OCI-LY1 (cell line): ENCODE results near the gene SPATA9.

ENCODE experiments used
- H2AFZ ChIP-seq: fragments of 200-600 bp; sonication (generic), shearing (Covaris generic); 2 replicates; pipeline ENCODE4 v1.6.0; 2014; ENCODE audit warnings: antibody characterized with exemption, mild to moderate bottlenecking, low read length
- H3F3A ChIP-seq: fragments of 200-600 bp; sonication (generic), shearing (Covaris generic); 2 replicates; pipeline ENCODE4 v1.6.0; 2014; ENCODE audit warnings: mild to moderate bottlenecking, antibody characterized with exemption, low read length, moderate library complexity; ENCODE audit not compliant: insufficient read depth
- H3K27ac ChIP-seq: fragments of 200-600 bp; sonication (generic); 2 replicates; pipeline ENCODE4 v1.5.1; 2014; ENCODE audit warnings: low read length, mixed run types, mild to moderate bottlenecking, low read depth; ENCODE audit not compliant: poor library complexity, severe bottlenecking
- H3K27me3 ChIP-seq: fragments of 200-600 bp; sonication (generic); 2 replicates; pipeline ENCODE4 v1.6.0; 2014; ENCODE audit warnings: antibody characterized with exemption, mild to moderate bottlenecking, low read length, moderate library complexity; ENCODE audit not compliant: insufficient read depth
- H3K36me3 ChIP-seq: fragments of 200-600 bp; sonication (generic); 2 replicates; pipeline ENCODE4 v1.6.1; 2014; ENCODE audit warnings: mild to moderate bottlenecking, antibody characterized with exemption, low read length, moderate library complexity, mixed read lengths; ENCODE audit not compliant: insufficient read depth
- H3K4me1 ChIP-seq: fragments of 200-600 bp; sonication (generic); 2 replicates; pipeline ENCODE4 v1.5.1; 2014; ENCODE audit warnings: mild to moderate bottlenecking, low read length, moderate library complexity; ENCODE audit not compliant: insufficient read depth, severe bottlenecking
- H3K4me2 ChIP-seq: fragments of 200-600 bp; sonication (generic), shearing (Covaris generic); 2 replicates; pipeline ENCODE4 v1.6.1; 2014; ENCODE audit warnings: low read length
- H3K4me3 ChIP-seq: fragments of 200-600 bp; sonication (generic); 2 replicates; pipeline ENCODE4 v1.5.1; 2014; ENCODE audit warnings: low read length, low read depth, mild to moderate bottlenecking, mixed read lengths; ENCODE audit not compliant: poor library complexity, severe bottlenecking
- H3K79me2 ChIP-seq: fragments of 200-600 bp; shearing (Covaris generic); 2 replicates; pipeline ENCODE4 v1.6.1; 2016; ENCODE audit warnings: mixed run types, low read length, mixed read lengths; ENCODE audit not compliant: insufficient read depth
- H3K9ac ChIP-seq: fragments of 200-600 bp; sonication (generic), shearing (Covaris generic); 2 replicates; pipeline ENCODE4 v1.6.1; 2014; ENCODE audit warnings: mild to moderate bottlenecking, low read length, mixed read lengths
- H3K9me2 ChIP-seq: fragments of 200-600 bp; sonication (generic), shearing (Covaris generic); 2 replicates; pipeline ENCODE4 v1.6.1; 2014; ENCODE audit warnings: low read depth, mild to moderate bottlenecking, low read length, mixed read lengths
- H3K9me3 ChIP-seq: fragments of 200-600 bp; shearing (Covaris generic); 2 replicates; pipeline ENCODE4 v1.6.1; 2014; ENCODE audit warnings: low read length, mixed read lengths
- H4K20me1 ChIP-seq: fragments of 200-600 bp; sonication (generic), shearing (Covaris generic); 2 replicates; pipeline ENCODE4 v1.6.0; 2016; ENCODE audit warnings: mild to moderate bottlenecking, low read length; ENCODE audit not compliant: insufficient read depth
- CTCF ChIP-seq: fragments of 200-600 bp; sonication (generic), shearing (Covaris generic); IDR thresholded peaks from 2 replicates; pipeline ENCODE4 v1.5.1; 2017; ENCODE audit warnings: mild to moderate bottlenecking, antibody characterized with exemption, low read length, moderate library complexity, mixed read lengths
- EZH2 ChIP-seq: fragments of 200-600 bp; sonication (generic), shearing (Covaris generic); IDR thresholded peaks from 2 replicates; pipeline ENCODE4 v1.8.0; 2017; ENCODE audit warnings: borderline replicate concordance, mixed run types, mild to moderate bottlenecking, antibody characterized with exemption, low read length, moderate library complexity, mixed read lengths

SPATA9 gene

GRCh38 chr5:95611396-95611795 is 71.4 kb downstream of the SPATA9 start:
- no peaks in the 10 kb centered on the region for H3K9me2 ChIP-seq
- H3K79me2 ChIP-seq: no peaks in the 10 kb centered on the region
- no peaks in the 10 kb centered on the region for H3K4me1 ChIP-seq
- H3K9me3 ChIP-seq: 0 out of 2 replicates have a peak, but pooled peaks cover 2% of the 10 kb centered on the region
- no peak for TF ChIP-seq EZH2
- TF ChIP-seq CTCF: no peak
- H3K27me3 ChIP-seq: no peaks in the 10 kb centered on the region
- H3K9ac ChIP-seq: no peak overlapping the region
- H3K4me2 ChIP-seq: no peak overlapping the region
- H2AFZ ChIP-seq: no peak overlapping the region
- no peak overlapping the region for H3K4me3 ChIP-seq
- H3F3A ChIP-seq: no peaks in the 10 kb centered on the region
- no peaks in the 10 kb centered on the region for H4K20me1 ChIP-seq
- no peaks in the 10 kb centered on the region for H3K36me3 ChIP-seq
- no peak overlapping the region for H3K27ac ChIP-seq

GRCh38 chr5:95610546-95610945 is 72.2 kb downstream of the SPATA9 start:
- no peaks in the 10 kb centered on the region for H3K27me3 ChIP-seq
- H3K9ac ChIP-seq: no peak overlapping the region
- H3K9me2 ChIP-seq: no peaks in the 10 kb centered on the region
- no peaks in the 10 kb centered on the region for H3F3A ChIP-seq
- no peaks in the 10 kb centered on the region for H3K4me1 ChIP-seq
- H3K27ac ChIP-seq: no peak overlapping the region
- H3K36me3 ChIP-seq: no peaks in the 10 kb centered on the region
- H3K4me3 ChIP-seq: no peak overlapping the region
- H4K20me1 ChIP-seq: no peaks in the 10 kb centered on the region
- no peak overlapping the region for H2AFZ ChIP-seq
- H3K9me3 ChIP-seq: 0 out of 2 replicates have a peak, but pooled peaks cover 2% of the 10 kb centered on the region
- TF ChIP-seq EZH2: no peak
- TF ChIP-seq CTCF: no peak
- no peak overlapping the region for H3K4me2 ChIP-seq
- no peaks in the 10 kb centered on the region for H3K79me2 ChIP-seq

GRCh38 chr5:95609711-95610110 is 73.1 kb downstream of the SPATA9 start:
- TF ChIP-seq EZH2: no peak
- no peak for TF ChIP-seq CTCF
- Histone ChIP-seq H3K4me1 (no peaks in the 10 kb centered on the region), H2AFZ (no peak overlapping the region), H3F3A (no peaks in the 10 kb centered on the region), H3K36me3 (no peaks in the 10 kb centered on the region), H3K4me2 (no peak overlapping the region), H3K4me3 (no peak overlapping the region), H4K20me1 (no peaks in the 10 kb centered on the region), H3K79me2 (no peaks in the 10 kb centered on the region), H3K27me3 (no peaks in the 10 kb centered on the region), H3K9me2 (no peaks in the 10 kb centered on the region), H3K27ac (no peak overlapping the region), H3K9ac (no peak overlapping the region), H3K9me3 (0 out of 2 replicates have a peak, but pooled peaks cover 2% of the 10 kb centered on the region)
